Trophoblast cell (in vitro differentiated cells and primary cell): ENCODE measurements around the gene BGLAP.
A peak's percentile ranks its signal among the peaks of the same experiment; 100 is the strongest.

Experiments
- DNase-seq, 2 donors: peaks; one replicate each; pipeline ENCODE4 v3.0.0-alpha.2; 2016
- H2AFZ ChIP-seq: 2 replicates; pipeline ENCODE4 v1.6.1; 2013; ENCODE audit warnings: low read length, moderate library complexity, mild to moderate bottlenecking; ENCODE audit not compliant: insufficient read depth, poor library complexity
- H2AK5ac ChIP-seq: 2 replicates; pipeline ENCODE4 v1.6.1; 2013; ENCODE audit warnings: mild to moderate bottlenecking, low read length
- H2BK120ac ChIP-seq: 2 replicates; pipeline ENCODE4 v1.6.1; 2013; ENCODE audit warnings: low read length, mild to moderate bottlenecking, moderate library complexity; ENCODE audit not compliant: insufficient read depth, poor library complexity
- H2BK12ac ChIP-seq: 2 replicates; pipeline ENCODE4 v1.6.1; 2013; ENCODE audit warnings: mild to moderate bottlenecking, low read length, moderate library complexity
- H2BK5ac ChIP-seq: 2 replicates; pipeline ENCODE4 v1.6.1; 2013; ENCODE audit warnings: low read length, low read depth, moderate library complexity, mild to moderate bottlenecking; ENCODE audit not compliant: poor library complexity
- H3K14ac ChIP-seq: 2 replicates; pipeline ENCODE4 v1.6.1; 2013; ENCODE audit warnings: mild to moderate bottlenecking, low read length
- H3K18ac ChIP-seq: 2 replicates; pipeline ENCODE4 v1.6.1; 2013; ENCODE audit warnings: mild to moderate bottlenecking, low read length
- H3K23ac ChIP-seq: 2 replicates; pipeline ENCODE4 v1.6.1; 2013; ENCODE audit warnings: low read length
- H3K27ac ChIP-seq: 2 replicates; pipeline ENCODE4 v1.5.1; 2013; ENCODE audit warnings: low read depth, mild to moderate bottlenecking, inconsistent platforms, low read length, moderate library complexity
- H3K27me3 ChIP-seq: 2 replicates; pipeline ENCODE4 v1.6.1; 2013; ENCODE audit warnings: inconsistent platforms, mild to moderate bottlenecking, low read length, moderate library complexity; ENCODE audit not compliant: insufficient read depth
- H3K36me3 ChIP-seq, 2 experiments: 1 replicate in 1 of 2; 2 replicates in 1 of 2; pipeline ENCODE4 v1.6.1; 2013; ENCODE audit warnings: low read length in 2 of 2, mild to moderate bottlenecking in 2 of 2, moderate library complexity in 1 of 2; ENCODE audit not compliant: insufficient read depth in 2 of 2, control insufficient read depth in 1 of 2
- H3K4ac ChIP-seq: 2 replicates; pipeline ENCODE4 v1.6.1; 2013; ENCODE audit warnings: low read depth, mild to moderate bottlenecking, low read length, moderate library complexity
- H3K4me1 ChIP-seq, 2 experiments: 1 replicate in 1 of 2; 2 replicates in 1 of 2; pipeline ENCODE4 v1.6.1; 2013; ENCODE audit warnings: low read length in 2 of 2, mild to moderate bottlenecking in 2 of 2, moderate library complexity in 1 of 2; ENCODE audit not compliant: insufficient read depth in 2 of 2, control insufficient read depth in 1 of 2
- H3K4me2 ChIP-seq: 2 replicates; pipeline ENCODE4 v1.6.1; 2013; ENCODE audit warnings: inconsistent platforms, mild to moderate bottlenecking, low read length, moderate library complexity
- H3K4me3 ChIP-seq: 2 replicates; pipeline ENCODE4 v1.5.1; 2013; ENCODE audit warnings: mild to moderate bottlenecking, low read depth, low read length, inconsistent platforms
- H3K79me1 ChIP-seq: one replicate; pipeline ENCODE4 v1.6.1; 2013; ENCODE audit warnings: low read length
- H3K79me2 ChIP-seq: 2 replicates; pipeline ENCODE4 v1.6.1; 2013; ENCODE audit warnings: low read length, mild to moderate bottlenecking; ENCODE audit not compliant: control insufficient read depth, insufficient read depth, poor library complexity
- H3K9ac ChIP-seq: 2 replicates; pipeline ENCODE4 v1.6.1; 2013; ENCODE audit warnings: mild to moderate bottlenecking, low read length
- H3K9me3 ChIP-seq: 2 replicates; pipeline ENCODE4 v1.6.1; 2013; ENCODE audit warnings: low read depth, mild to moderate bottlenecking, control low read depth, inconsistent platforms, low read length; ENCODE audit not compliant: insufficient read depth
- H4K12ac ChIP-seq: 2 replicates; pipeline ENCODE4 v1.6.1; 2013; ENCODE audit warnings: low read depth, mild to moderate bottlenecking, low read length, moderate library complexity
- H4K8ac ChIP-seq: 2 replicates; pipeline ENCODE4 v1.6.1; 2013; ENCODE audit warnings: low read depth, mild to moderate bottlenecking, low read length, moderate library complexity
- H4K91ac ChIP-seq: one replicate; pipeline ENCODE4 v1.6.1; 2013; ENCODE audit warnings: low read depth, mild to moderate bottlenecking, low read length, moderate library complexity
- WGBS: extraction: QIAGEN DNeasy Blood & Tissue Kit; methylation state at CpG from one replicate; pipeline ENCODE4 v1.1.7; 2013; ENCODE audit warnings: missing lambda C conversion rate; ENCODE audit not compliant: insufficient read length, insufficient coverage; ENCODE audit errors: extremely low coverage; 5-methylcytosine and 5-hydroxymethylcytosine counted together

Gene BGLAP

GRCh38 chr1:156230473-156230837, 11.5 kb upstream of the BGLAP start:
- Histone ChIP-seq H4K91ac (no peak overlapping the region), H2AK5ac (no peak overlapping the region), H3K36me3 (peaks cover 10 to 13% of the 10 kb centered on the region in 2 experiments), H3K4ac (no peak overlapping the region), H3K27me3 (no peaks in the 10 kb centered on the region), H3K4me1 (peaks cover 8 to 21% of the 10 kb centered on the region in 2 experiments), H3K14ac (no peak overlapping the region), H2BK5ac (no peak overlapping the region), H2AFZ (no peak overlapping the region), H3K79me2 (no peaks in the 10 kb centered on the region), H4K8ac (no peak overlapping the region), H3K4me2 (no peak overlapping the region), H3K18ac (no peak overlapping the region), H3K27ac (no peak overlapping the region), H2BK120ac (no peak overlapping the region), H3K9me3 (no peaks in the 10 kb centered on the region), H4K12ac (no peak overlapping the region), H3K4me3 (no peak overlapping the region), H3K23ac (no peak overlapping the region), H3K79me1 (peaks cover 3% of the 10 kb centered on the region), H3K9ac (no peak overlapping the region), H2BK12ac (no peak overlapping the region)
- DNase-seq = no peak
- WGBS = no CpG with 5 or more reads among the region's 1 CpG

- no peak overlapping the region for H2BK12ac ChIP-seq
- no peak overlapping the region for H3K4ac ChIP-seq
- no peak overlapping the region for H2BK5ac ChIP-seq
- no peak overlapping the region for H3K27ac ChIP-seq
- H2AK5ac ChIP-seq = no peak overlapping the region
- no peak overlapping the region for H3K9ac ChIP-seq
- H3K9me3 ChIP-seq = no peaks in the 10 kb centered on the region
- no peak overlapping the region for H4K12ac ChIP-seq
- H4K8ac ChIP-seq = no peak overlapping the region
- H2BK120ac ChIP-seq = no peak overlapping the region
- H3K79me2 ChIP-seq = no peaks in the 10 kb centered on the region
- H3K79me1 ChIP-seq = peaks cover 3% of the 10 kb centered on the region
- no peak overlapping the region for H4K91ac ChIP-seq
- no CpG with 5 or more reads among the region's 12 CpGs for WGBS
- DNase-seq = no peak
- no peak overlapping the region for H3K4me3 ChIP-seq
- no peak overlapping the region for H3K23ac ChIP-seq
- H3K14ac ChIP-seq = no peak overlapping the region
- peaks cover 8 to 21% of the 10 kb centered on the region in 2 experiments for H3K4me1 ChIP-seq
- H3K18ac ChIP-seq = no peak overlapping the region
- peaks cover 19 to 20% of the 10 kb centered on the region in 2 experiments for H3K36me3 ChIP-seq
- no peaks in the 10 kb centered on the region for H3K27me3 ChIP-seq
- H2AFZ ChIP-seq = no peak overlapping the region
- H3K4me2 ChIP-seq = no peak overlapping the region
Observed at GRCh38 chr1:156232201-156232894, 9.6 kb upstream of the BGLAP start.

GRCh38 chr1:156233426-156234127, 8.4 kb upstream of the BGLAP start:
- Histone ChIP-seq H3K9me3 (no peaks in the 10 kb centered on the region), H3K79me2 (no peaks in the 10 kb centered on the region), H3K18ac (peak overlapping the region; percentile 44), H3K4ac (no peak overlapping the region), H3K27me3 (no peaks in the 10 kb centered on the region), H3K79me1 (peaks cover 3% of the 10 kb centered on the region), H2BK120ac (peak overlapping the region; percentile 33), H3K23ac (no peak overlapping the region), H3K4me1 (peaks cover 8 to 19% of the 10 kb centered on the region in 2 experiments), H3K9ac (no peak overlapping the region), H3K4me3 (no peak overlapping the region), H3K36me3 (peaks cover 19 to 24% of the 10 kb centered on the region in 2 experiments), H3K4me2 (no peak overlapping the region), H4K8ac (no peak overlapping the region), H2AK5ac (no peak overlapping the region), H2AFZ (no peak overlapping the region), H2BK12ac (peak overlapping the region; percentile 65), H3K27ac (no peak overlapping the region), H4K91ac (peak overlapping the region; percentile 31), H3K14ac (no peak overlapping the region), H4K12ac (no peak overlapping the region), H2BK5ac (peak overlapping the region; percentile 32)
- WGBS = no CpG with 5 or more reads among the region's 5 CpGs
- peak in 1 of 2 donors; percentile 64 for DNase-seq

- H2AFZ ChIP-seq = no peak overlapping the region
- H2BK5ac ChIP-seq = no peak overlapping the region
- H2BK12ac ChIP-seq = no peak overlapping the region
- no peak overlapping the region for H3K9ac ChIP-seq
- H3K18ac ChIP-seq = no peak overlapping the region
- no peak overlapping the region for H2BK120ac ChIP-seq
- no peak for DNase-seq
- WGBS = no CpG with 5 or more reads among the region's 12 CpGs
- no peak overlapping the region for H3K23ac ChIP-seq
- no peak overlapping the region for H3K14ac ChIP-seq
- peaks cover 8 to 18% of the 10 kb centered on the region in 2 experiments for H3K4me1 ChIP-seq
- no peaks in the 10 kb centered on the region for H3K9me3 ChIP-seq
- no peak overlapping the region for H3K4ac ChIP-seq
- no peak overlapping the region for H4K8ac ChIP-seq
- H3K36me3 ChIP-seq = peaks cover 32 to 34% of the 10 kb centered on the region in 2 experiments
- no peak overlapping the region for H4K91ac ChIP-seq
- no peak overlapping the region for H2AK5ac ChIP-seq
- no peak overlapping the region for H3K27ac ChIP-seq
- H3K79me2 ChIP-seq = no peaks in the 10 kb centered on the region
- no peak overlapping the region for H4K12ac ChIP-seq
- peaks cover 3% of the 10 kb centered on the region for H3K79me1 ChIP-seq
- H3K27me3 ChIP-seq = no peaks in the 10 kb centered on the region
- H3K4me3 ChIP-seq = no peak overlapping the region
- no peak overlapping the region for H3K4me2 ChIP-seq
Observed at GRCh38 chr1:156236164-156236563, 5.8 kb upstream of the BGLAP start.
